ENCODE data around the gene RICTOR.
"Not testable (repeated sequence)": the region's sequence is repeated elsewhere in the genome, so short reads cannot be mapped to it uniquely, and the experiment has no call there.

RICTOR gene

DNA sequence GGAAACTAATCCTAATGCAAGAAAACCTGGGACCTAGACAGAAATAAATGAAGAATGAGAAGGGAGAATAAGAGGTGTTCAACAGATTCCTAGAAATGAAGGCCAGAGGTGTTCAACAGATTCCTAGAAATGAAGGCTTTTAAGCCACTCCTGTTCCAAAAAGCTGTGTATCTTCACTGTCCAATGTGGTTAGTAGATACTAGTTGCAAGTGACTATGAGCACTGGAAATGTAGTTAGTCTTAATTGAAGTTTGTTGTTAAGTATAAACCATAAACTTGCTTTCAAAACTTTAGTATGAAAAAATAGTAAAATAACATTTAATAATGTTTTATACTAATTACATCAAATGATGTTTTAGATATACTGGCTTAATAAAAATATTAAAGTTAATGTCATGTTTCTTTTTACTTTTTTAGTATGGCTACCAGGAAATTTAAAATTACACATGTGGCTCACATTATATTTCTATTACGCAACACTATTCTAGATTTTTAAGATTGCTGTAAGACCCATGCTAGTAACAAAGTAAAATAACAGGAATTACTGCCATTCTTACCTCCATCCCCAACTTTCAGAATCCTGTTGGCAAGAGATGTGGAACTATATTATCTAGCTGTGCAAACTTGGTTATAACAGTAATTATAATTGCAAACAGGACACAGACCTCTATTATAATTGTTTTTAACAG, 57.5 kb downstream of the RICTOR start:
- H3K27ac ChIP-seq: no peak overlapping the region
- no peak for TF ChIP-seq CTCF (conservative IDR thresholded peaks at IDR 0.05)

GRCh38 chr5:39015743-39016586, 58.2 kb downstream of the RICTOR start:
- no peak overlapping the region for H3K27ac ChIP-seq
- TF ChIP-seq CTCF (conservative IDR thresholded peaks at IDR 0.05): no peak

- no peak overlapping the region for H3K27ac ChIP-seq
- no peak for TF ChIP-seq CTCF (conservative IDR thresholded peaks at IDR 0.05)
These were observed 59.6 kb downstream of the RICTOR start for GRCh38 chr5:39014561-39014960.

GRCh38 chr5:39013938-39014337, 60.3 kb downstream of the RICTOR start:
- no peak for TF ChIP-seq CTCF (conservative IDR thresholded peaks at IDR 0.05)

GRCh38 chr5:39010958-39011357, 63.2 kb downstream of the RICTOR start:
- not testable (repeated sequence) for H3K27ac ChIP-seq

More at GRCh38 chr5:39013938-39014337, 60.3 kb downstream of the RICTOR start:
- H3K27ac ChIP-seq: no peak overlapping the region

DNA sequence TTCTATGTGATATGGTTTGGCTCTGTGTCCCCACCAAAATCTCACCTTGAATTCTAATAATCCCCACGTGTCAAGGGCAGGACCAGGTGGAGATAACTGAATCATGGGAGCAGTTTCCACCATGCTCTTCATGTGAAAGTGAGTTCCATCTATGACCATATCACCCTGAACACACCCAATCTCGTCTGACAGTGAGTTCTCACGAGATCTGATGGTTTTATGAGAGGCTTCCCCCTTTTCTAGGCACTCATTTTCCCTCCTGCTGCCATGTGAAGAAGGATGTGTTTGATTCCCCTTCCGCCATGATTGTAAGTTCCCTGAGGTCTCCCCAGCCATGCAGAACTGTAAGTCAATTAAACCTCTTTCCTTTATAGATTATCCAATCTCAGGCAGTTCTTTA, 64.2 kb downstream of the RICTOR start:
- no peak for TF ChIP-seq CTCF (conservative IDR thresholded peaks at IDR 0.05)
- H3K27ac ChIP-seq: no peak overlapping the region

GRCh38 chr5:39009280-39009679, 64.9 kb downstream of the RICTOR start:
- no peak for TF ChIP-seq CTCF (conservative IDR thresholded peaks at IDR 0.05)
- H3K27ac ChIP-seq: no peak overlapping the region

- no peak for TF ChIP-seq CTCF (conservative IDR thresholded peaks at IDR 0.05)
- no peak overlapping the region for H3K27ac ChIP-seq
These were observed 67.5 kb downstream of the RICTOR start for GRCh38 chr5:39006650-39007049.
